Measurements from ENCODE around the gene SPHK1. TPM values are rescaled to one million over a fixed set of nuclear protein-coding genes. Genes with fewer than 3 reads are reported as not detected.

The SPHK1 gene
- total RNA-seq = 46.9 and 52.3 TPM in 2 replicates

DNA sequence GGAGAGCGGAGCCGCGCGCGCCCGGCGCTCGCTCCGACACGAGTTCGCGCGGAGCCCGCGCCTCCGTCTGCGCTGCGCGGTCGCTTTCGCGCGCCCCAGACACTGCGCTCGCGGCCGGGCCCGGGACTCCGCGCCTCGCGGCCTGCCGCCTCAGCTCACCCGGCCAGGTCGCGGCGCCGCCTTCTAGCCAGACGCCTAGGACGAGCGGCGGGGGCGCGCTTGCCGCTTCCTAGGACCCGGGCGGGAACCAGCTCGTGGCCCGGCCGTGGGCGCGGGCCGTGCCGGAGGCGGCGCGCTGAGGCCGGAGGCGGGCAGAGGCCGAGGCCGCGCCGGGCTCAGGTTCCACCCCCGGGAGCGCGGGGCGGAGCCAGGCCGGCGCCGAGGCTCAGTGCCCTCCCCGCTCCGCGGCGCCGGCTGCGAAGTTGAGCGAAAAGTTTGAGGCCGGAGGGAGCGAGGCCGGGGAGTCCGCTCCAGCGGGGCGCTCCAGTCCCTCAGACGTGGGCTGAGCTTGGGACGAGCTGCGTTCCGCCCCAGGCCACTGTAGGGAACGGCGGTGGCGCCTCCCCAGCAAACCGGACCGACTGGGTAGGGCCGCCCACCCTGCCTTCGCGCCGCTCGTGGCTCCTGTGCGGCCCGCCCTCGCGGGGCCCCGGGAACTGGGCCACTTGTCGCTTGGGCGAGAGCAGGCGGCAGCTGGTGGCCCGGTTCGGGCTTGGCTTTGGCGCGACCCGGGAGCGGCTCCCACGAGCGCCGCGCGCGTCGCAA, at the start of gene SPHK1:
TSS of gene SPHK1 (plus strand) at position 388 of the 765 bp plus-strand sequence. CDS start 1,036 bp downstream, outside the sequence.

DNA sequence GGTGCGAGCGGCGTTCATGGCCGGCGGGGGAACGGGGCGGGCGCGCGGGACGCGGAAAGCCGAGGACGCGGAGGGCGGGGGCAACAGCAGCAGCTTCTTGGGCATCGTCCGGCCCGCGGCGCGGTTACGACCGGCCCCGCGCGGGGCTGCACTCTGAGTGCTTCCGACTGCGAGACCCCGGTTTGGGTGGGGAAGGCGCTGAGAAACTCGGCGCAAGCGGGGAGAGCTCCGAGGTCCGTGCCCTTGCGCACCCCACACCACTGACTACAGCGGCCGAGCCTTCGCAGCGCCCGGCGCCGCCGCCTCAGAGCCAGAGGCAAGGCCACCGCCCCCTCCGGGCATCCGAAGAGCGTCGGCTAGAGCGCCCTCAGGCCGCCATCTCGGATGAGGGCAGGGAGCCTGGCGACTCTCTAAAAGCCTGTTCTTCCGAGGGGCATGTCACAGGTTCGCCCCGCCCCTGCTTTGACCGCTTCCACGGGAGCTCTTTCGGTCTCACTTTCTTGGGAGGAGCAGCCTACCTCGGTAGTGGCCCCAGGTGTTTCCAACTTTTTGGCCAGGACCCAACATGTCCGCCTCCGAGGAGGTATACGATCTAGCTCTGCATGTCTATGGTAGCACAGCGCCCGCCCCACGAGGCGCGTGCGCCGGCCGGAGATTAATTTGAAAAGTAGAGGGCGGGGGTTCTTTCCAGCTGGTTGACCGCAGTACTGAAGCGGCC, 30.7 kb upstream of the SPHK1 start, which contains the start of gene PRPSAP1:
TSS of gene PRPSAP1 (minus strand) at position 318 of the 718 bp plus-strand sequence. CDS start at position 105, 213 bp downstream.

Other genes with a start within 250 kb of the SPHK1 start
- gene FOXJ1, start 243.4 kb upstream of the SPHK1 start, total RNA-seq = not detected in 2 replicates
- gene RNF157, start 144.1 kb upstream of the SPHK1 start, total RNA-seq = 0.16 TPM in 1 of 2 replicates, not detected in the other
- gene UBALD2, start 119.3 kb upstream of the SPHK1 start, total RNA-seq = 1.3 and 5.5 TPM in 2 replicates
- gene QRICH2, start 76.3 kb upstream of the SPHK1 start, total RNA-seq = 0.65 and 1.4 TPM in 2 replicates
- 25.9 and 30.7 TPM in 2 replicates for gene PRPSAP1, start 30.7 kb upstream of the SPHK1 start, total RNA-seq
- 15.0 and 19.0 TPM in 2 replicates for gene UBE2O, start 68.5 kb downstream of the SPHK1 start, total RNA-seq
- gene AANAT, start 83.0 kb downstream of the SPHK1 start, total RNA-seq = 0.49 TPM in 1 of 2 replicates, not detected in the other
- gene RHBDF2, start 116.8 kb downstream of the SPHK1 start, total RNA-seq = 11.6 and 26.7 TPM in 2 replicates
- gene CYGB, start 153.1 kb downstream of the SPHK1 start, total RNA-seq = 208 and 215 TPM in 2 replicates
- gene PRCD, start 155.4 kb downstream of the SPHK1 start, total RNA-seq = 7.0 and 7.6 TPM in 2 replicates
- 1.3 and 2.6 TPM in 2 replicates for gene ST6GALNAC2, start 201.3 kb downstream of the SPHK1 start, total RNA-seq